SK-N-SH treated with all-trans-retinoic acid at 6 μM for 48 hours (cell line): ENCODE measurements around the gene UNC5B.

Experiments
- ATAC-seq: fragments of 200-7000 bp; cut with Tn5 transposase; 3 replicates; pipeline ENCODE4 v1.9.1; 2020; ENCODE audit warnings: mild to moderate bottlenecking, moderate library complexity
- ARNTL ChIP-seq: fragments of 450-650 bp; formaldehyde crosslinking; IDR thresholded peaks from 2 replicates; pipeline ENCODE4 v1.5.0; 2020; ENCODE audit warnings: low read depth, mild to moderate bottlenecking, moderate library complexity, borderline replicate concordance
- BACH2 ChIP-seq: fragments of 250-450 bp; sonication (Bioruptor Pico); IDR thresholded peaks from 2 replicates; pipeline ENCODE4 v1.9.0; 2021; ENCODE audit warnings: mild to moderate bottlenecking, borderline replicate concordance
- CSDC2 ChIP-seq: fragments of 250-450 bp; sonication (Bioruptor Pico); IDR thresholded peaks from 2 replicates; pipeline ENCODE4 v1.5.0; 2020; ENCODE audit warnings: mild to moderate bottlenecking, moderate library complexity
- CSRNP3 ChIP-seq: fragments of 250-450 bp; sonication (Bioruptor Pico); IDR thresholded peaks from 2 replicates; pipeline ENCODE4 v1.5.1; 2021; ENCODE audit warnings: mild to moderate bottlenecking, moderate library complexity
- ESRRG ChIP-seq: fragments of 250-450 bp; sonication (Bioruptor Pico); IDR thresholded peaks from 2 replicates; pipeline ENCODE4 v1.6.1; 2021; ENCODE audit warnings: mild to moderate bottlenecking
- GLIS3 ChIP-seq: fragments of 250-450 bp; sonication (Bioruptor Pico); IDR thresholded peaks from 2 replicates; pipeline ENCODE4 v1.5.0; 2020; ENCODE audit warnings: mild to moderate bottlenecking, moderate library complexity
- ISL1 ChIP-seq: fragments of 250-450 bp; sonication (Bioruptor Pico); IDR thresholded peaks from 2 replicates; pipeline ENCODE4 v2.1.2; 2022; ENCODE audit warnings: mild to moderate bottlenecking, moderate library complexity
- OSR1 ChIP-seq: fragments of 250-450 bp; sonication (Bioruptor Pico); IDR thresholded peaks from 2 replicates; pipeline ENCODE4 v1.8.0; 2022; ENCODE audit warnings: moderate library complexity, mild to moderate bottlenecking, inconsistent platforms
- POU6F1 ChIP-seq: fragments of 250-450 bp; sonication (Bioruptor Pico); IDR thresholded peaks from 2 replicates; pipeline ENCODE4 v1.8.0; 2021; ENCODE audit warnings: low read depth, mild to moderate bottlenecking, moderate library complexity, borderline replicate concordance
- PPARA ChIP-seq: fragments of 250-450 bp; sonication (Bioruptor Pico); IDR thresholded peaks from 2 replicates; pipeline ENCODE4 v1.5.0; 2020; ENCODE audit warnings: mild to moderate bottlenecking, borderline replicate concordance
- RARB ChIP-seq: fragments of 250-450 bp; sonication (Bioruptor Pico); IDR thresholded peaks from 2 replicates; pipeline ENCODE4 v1.8.0; 2021; ENCODE audit warnings: mild to moderate bottlenecking, moderate library complexity
- SNAI2 ChIP-seq: fragments of 250-450 bp; sonication (Bioruptor Pico); IDR thresholded peaks from 2 replicates; pipeline ENCODE4 v1.5.0; 2020; ENCODE audit warnings: mild to moderate bottlenecking, moderate library complexity
- TOX ChIP-seq: fragments of 250-450 bp; sonication (Bioruptor Pico); IDR thresholded peaks from 2 replicates; pipeline ENCODE4 v1.8.0; 2021; ENCODE audit warnings: mild to moderate bottlenecking, moderate library complexity, borderline replicate concordance
- ZC3H10 ChIP-seq: fragments of 250-450 bp; sonication (Bioruptor Pico); IDR thresholded peaks from 2 replicates; pipeline ENCODE4 v1.5.1; 2021; ENCODE audit warnings: mild to moderate bottlenecking, moderate library complexity
- ZFP3 ChIP-seq: fragments of 250-450 bp; sonication (Bioruptor Pico); IDR thresholded peaks from 2 replicates; pipeline ENCODE4 v1.5.0; 2020; ENCODE audit warnings: mild to moderate bottlenecking, moderate library complexity
- ZFP30 ChIP-seq: fragments of 450-650 bp; formaldehyde crosslinking; IDR thresholded peaks from 2 replicates; pipeline ENCODE4 v1.5.0; 2022; ENCODE audit warnings: mild to moderate bottlenecking, moderate library complexity
- ZNF565 ChIP-seq: fragments of 450-650 bp; formaldehyde crosslinking; conservative IDR thresholded peaks from 2 replicates; pipeline ENCODE4 v1.5.0; 2020; ENCODE audit warnings: low read depth, mild to moderate bottlenecking, moderate library complexity
- ZNF70 ChIP-seq: fragments of 450-650 bp; formaldehyde crosslinking; IDR thresholded peaks from 2 replicates; pipeline ENCODE4 v1.5.0; 2020; ENCODE audit warnings: mild to moderate bottlenecking, moderate library complexity
- ZNF8 ChIP-seq: fragments of 450-650 bp; formaldehyde crosslinking; IDR thresholded peaks from 2 replicates; pipeline ENCODE4 v1.5.0; 2020; ENCODE audit warnings: mild to moderate bottlenecking, moderate library complexity
- TF ChIP-seq, protein P1 (sequence below): fragments of 250-450 bp; sonication (Bioruptor Pico); IDR thresholded peaks from 2 replicates; pipeline ENCODE4 v1.5.1; 2020; ENCODE audit warnings: low read depth, mild to moderate bottlenecking, moderate library complexity
- TF ChIP-seq, protein P2 (sequence below): fragments of 250-450 bp; sonication (Bioruptor Pico); IDR thresholded peaks from 2 replicates; pipeline ENCODE4 v1.5.0; 2020; ENCODE audit warnings: mild to moderate bottlenecking, moderate library complexity

The UNC5B gene

DNA sequence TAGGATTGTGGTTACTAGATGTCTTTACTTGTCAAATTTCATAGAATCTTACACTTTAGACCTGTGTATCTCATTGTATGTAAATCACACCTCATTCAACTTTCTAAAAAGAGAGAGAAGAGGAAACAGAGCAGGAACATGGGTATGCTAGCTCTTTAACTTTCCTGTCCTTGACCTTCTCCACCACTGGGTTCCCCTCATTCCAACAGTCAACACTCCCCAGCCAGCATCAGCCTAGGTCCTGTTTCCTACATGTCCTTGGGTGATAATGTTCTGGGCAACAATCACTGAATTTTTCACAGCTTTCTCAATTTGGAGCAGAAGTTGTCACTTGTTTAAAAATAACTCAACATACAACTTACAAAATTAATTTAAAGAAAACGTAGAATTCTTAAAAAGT is 9.2 kb upstream of the UNC5B start:
- TF ChIP-seq ZFP30 (CRISPR knock-in tag) (no peak), GLIS3 (no peak), POU6F1 (CRISPR knock-in tag) (no peak), BACH2 (CRISPR knock-in tag) (no peak), TOX (CRISPR knock-in tag) (no peak), RARB (CRISPR knock-in tag) (no peak), ZNF70 (CRISPR knock-in tag) (no peak), ESRRG (CRISPR knock-in tag) (no peak), PPARA (no peak), ZNF8 (CRISPR knock-in tag) (no peak), CSRNP3 (CRISPR knock-in tag) (no peak), CSDC2 (CRISPR knock-in tag) (no peak), ZC3H10 (no peak), ZNF565 (CRISPR knock-in tag) (no peak), ISL1 (CRISPR knock-in tag) (no peak)
- TF ChIP-seq, protein P1, sequence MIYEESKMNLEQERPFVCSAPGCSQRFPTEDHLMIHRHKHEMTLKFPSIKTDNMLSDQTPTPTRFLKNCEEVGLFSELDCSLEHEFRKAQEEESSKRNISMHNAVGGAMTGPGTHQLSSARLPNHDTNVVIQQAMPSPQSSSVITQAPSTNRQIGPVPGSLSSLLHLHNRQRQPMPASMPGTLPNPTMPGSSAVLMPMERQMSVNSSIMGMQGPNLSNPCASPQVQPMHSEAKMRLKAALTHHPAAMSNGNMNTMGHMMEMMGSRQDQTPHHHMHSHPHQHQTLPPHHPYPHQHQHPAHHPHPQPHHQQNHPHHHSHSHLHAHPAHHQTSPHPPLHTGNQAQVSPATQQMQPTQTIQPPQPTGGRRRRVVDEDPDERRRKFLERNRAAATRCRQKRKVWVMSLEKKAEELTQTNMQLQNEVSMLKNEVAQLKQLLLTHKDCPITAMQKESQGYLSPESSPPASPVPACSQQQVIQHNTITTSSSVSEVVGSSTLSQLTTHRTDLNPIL (CRISPR knock-in tag) = no peak
- TF ChIP-seq, protein P2, sequence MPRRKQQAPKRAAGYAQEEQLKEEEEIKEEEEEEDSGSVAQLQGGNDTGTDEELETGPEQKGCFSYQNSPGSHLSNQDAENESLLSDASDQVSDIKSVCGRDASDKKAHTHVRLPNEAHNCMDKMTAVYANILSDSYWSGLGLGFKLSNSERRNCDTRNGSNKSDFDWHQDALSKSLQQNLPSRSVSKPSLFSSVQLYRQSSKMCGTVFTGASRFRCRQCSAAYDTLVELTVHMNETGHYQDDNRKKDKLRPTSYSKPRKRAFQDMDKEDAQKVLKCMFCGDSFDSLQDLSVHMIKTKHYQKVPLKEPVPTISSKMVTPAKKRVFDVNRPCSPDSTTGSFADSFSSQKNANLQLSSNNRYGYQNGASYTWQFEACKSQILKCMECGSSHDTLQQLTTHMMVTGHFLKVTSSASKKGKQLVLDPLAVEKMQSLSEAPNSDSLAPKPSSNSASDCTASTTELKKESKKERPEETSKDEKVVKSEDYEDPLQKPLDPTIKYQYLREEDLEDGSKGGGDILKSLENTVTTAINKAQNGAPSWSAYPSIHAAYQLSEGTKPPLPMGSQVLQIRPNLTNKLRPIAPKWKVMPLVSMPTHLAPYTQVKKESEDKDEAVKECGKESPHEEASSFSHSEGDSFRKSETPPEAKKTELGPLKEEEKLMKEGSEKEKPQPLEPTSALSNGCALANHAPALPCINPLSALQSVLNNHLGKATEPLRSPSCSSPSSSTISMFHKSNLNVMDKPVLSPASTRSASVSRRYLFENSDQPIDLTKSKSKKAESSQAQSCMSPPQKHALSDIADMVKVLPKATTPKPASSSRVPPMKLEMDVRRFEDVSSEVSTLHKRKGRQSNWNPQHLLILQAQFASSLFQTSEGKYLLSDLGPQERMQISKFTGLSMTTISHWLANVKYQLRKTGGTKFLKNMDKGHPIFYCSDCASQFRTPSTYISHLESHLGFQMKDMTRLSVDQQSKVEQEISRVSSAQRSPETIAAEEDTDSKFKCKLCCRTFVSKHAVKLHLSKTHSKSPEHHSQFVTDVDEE = no peak
- TF ChIP-seq, all 23 proteins: peak for 0

DNA sequence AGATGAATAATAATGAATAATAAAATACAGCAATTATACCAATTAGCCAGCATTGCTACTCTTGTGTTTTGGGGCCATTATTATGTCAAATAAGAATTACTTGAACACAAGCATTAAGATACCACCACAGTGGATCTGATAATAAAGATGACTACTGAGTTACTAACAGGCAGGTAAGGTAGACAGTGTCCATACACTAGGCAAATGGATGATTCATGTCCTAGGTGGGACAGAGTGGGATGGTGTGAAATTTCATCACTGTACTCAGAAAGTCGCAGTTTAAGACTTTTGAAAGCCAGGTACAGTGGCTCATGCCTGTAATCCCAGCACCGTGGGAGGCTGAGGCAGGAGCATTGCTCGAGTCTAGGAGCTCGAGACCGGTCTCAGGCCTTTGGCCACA is 8.7 kb upstream of the UNC5B start:
- no peak for TF ChIP-seq ZNF8 (CRISPR knock-in tag)
- TF ChIP-seq ZNF70 (CRISPR knock-in tag) = no peak
- no peak for TF ChIP-seq ZC3H10
- TF ChIP-seq CSRNP3 (CRISPR knock-in tag) = no peak
- no peak for TF ChIP-seq SNAI2
- TF ChIP-seq OSR1 (CRISPR knock-in tag) = no peak
- TF ChIP-seq RARB (CRISPR knock-in tag) = no peak
- no peak for TF ChIP-seq TOX (CRISPR knock-in tag)
- TF ChIP-seq ZFP3 (CRISPR knock-in tag) = no peak
- TF ChIP-seq CSDC2 (CRISPR knock-in tag) = no peak
- no peak for TF ChIP-seq ISL1 (CRISPR knock-in tag)
- no peak for TF ChIP-seq ARNTL (CRISPR knock-in tag)
- no peak for TF ChIP-seq ZNF565 (CRISPR knock-in tag)
- TF ChIP-seq BACH2 (CRISPR knock-in tag) = no peak
- no peak for TF ChIP-seq POU6F1 (CRISPR knock-in tag)
- ATAC-seq = no peak

More for the DNA sequence above, 9.2 kb upstream of the UNC5B start:
- no peak for ATAC-seq
